HG02943 (cell line): ENCODE data around the gene GNB2.

Experiments
- ATAC-seq: cut with Tn5 transposase; IDR thresholded peaks from one replicate; pipeline ENCODE4 v1.9.1; 2021; ENCODE audit warnings: mild to moderate bottlenecking, low read depth, moderate library complexity; ENCODE audit not compliant: unreplicated experiment

GNB2 gene

DNA sequence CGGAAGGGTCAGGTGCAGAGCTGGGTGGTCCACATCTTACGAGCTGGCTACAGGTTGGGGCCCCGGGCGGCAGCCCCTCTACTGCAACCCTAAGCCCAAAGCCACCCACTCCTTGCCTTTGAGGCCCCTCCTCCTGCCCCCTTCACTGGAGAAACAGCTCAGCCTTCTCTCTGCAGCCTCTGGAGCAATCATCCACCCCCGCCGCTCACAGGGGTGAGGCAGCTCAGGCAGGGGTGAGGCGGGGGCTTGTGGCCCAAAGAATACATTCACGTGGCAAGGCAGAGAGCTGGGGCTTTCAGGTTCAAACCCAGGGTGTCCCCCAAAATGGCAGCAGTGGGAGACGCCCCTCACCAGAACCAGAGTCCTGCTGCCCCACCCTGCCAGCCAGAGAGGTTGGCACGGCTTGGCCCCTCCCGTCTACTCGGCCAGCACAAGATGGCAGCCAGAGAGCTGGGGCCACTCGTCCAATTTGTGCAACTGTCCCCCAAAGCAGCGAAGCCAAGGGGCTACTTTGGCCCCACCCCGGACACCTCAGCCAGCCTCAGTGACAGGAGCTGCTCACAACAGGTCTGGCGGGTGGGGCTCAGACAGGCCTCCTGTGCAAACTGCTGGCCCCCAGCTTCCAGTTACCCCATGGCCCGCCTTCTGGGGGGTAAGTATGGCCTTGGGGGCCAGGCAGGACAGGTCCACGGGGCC is 7.2 kb downstream of the GNB2 start:
- no peak for ATAC-seq

DNA sequence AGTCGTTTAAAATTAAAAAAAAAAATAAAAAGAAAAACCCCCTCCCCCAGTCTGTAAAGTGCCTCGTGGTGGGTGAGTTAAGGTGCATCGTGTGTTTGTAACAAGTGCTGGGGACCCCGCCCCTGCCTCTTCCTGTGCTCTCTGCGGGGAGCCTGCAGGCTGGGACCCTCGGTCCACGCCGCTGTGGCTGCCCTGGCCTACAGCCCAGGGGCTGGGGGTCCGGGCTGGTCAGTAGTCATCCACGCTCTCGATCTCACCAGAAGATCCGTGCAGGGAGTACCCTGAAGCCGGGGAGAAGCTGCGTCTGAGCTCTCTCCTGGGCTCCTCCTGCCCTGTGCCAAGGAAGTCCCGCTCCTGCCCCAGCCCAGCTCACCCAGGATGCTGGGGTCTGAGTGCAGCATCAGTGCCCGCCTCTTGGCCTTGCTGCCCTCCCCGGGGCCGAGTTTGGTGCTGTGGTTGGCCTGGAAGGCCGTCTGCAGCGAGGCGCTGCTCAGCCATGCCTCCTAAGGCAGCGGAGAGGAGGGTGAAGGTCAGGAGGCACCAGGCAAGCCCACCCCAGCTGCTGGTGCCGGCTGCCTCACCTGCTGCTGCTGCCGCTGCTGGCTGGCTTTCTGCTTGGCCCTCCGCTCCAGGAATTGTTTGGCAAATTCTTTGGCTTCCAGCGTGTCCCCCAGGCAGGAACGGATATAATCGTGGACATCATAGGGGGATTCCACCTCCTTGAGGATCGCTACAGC is 8.1 kb downstream of the GNB2 start:
- no peak for ATAC-seq

DNA sequence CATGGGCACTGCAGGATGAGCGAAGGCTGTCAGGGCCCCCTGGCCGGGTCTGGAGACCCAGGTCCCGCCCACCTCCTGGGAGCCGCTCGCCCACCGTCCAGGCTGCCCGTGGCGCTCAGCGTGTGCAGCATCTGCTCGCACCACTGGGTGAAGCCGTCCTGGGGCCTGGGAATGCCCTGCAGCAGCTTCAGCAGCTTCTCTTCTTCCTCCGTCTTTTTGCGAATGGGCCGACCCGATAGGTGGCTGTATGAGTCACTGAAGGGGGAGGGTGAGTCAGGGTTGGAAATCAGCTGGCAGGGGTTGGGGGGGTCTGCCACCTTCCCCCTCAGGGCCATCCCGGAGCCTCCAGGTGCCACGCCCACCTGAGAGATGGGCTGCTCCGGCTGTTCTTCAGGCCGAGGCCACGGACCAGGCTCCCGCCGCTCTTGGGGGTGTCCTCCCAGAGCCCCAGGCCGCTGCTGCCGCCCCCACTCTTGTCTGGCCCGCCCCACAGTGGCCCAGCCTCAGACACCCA is 8.7 kb downstream of the GNB2 start:
- no peak for ATAC-seq

DNA sequence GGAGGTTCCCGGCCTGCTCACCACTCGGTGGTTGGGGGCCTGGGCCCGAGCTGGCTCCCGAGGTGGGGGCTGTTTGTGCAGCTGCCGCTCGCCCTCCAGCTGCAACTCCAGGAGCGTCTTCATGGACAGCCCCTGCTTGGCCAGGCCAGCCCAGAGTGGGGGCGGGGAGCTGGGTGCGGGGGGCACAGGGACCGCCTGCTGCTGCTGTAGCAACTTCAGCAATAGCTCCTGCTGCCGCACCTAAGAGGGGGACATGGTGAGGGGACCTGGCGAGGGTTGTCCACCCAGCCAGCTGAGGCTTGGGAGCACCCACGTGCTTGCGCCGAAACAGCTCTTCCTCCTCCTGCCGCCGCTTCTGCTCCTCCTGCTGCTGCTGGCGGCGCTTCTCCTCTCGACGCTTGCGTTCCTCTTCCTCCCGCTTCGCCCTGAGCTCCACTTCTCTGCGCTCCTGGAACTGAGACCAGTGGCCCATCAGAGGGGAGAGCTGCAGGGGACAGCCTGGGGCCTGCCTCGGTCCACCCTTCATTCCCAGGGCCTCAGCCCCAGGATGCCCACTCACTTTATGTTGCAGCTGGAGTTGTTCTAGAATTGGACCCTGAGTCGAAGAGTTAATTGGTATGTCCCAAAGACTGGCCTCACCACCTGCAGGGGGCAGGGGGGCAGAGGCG is 9.6 kb downstream of the GNB2 start:
- no peak for ATAC-seq

DNA sequence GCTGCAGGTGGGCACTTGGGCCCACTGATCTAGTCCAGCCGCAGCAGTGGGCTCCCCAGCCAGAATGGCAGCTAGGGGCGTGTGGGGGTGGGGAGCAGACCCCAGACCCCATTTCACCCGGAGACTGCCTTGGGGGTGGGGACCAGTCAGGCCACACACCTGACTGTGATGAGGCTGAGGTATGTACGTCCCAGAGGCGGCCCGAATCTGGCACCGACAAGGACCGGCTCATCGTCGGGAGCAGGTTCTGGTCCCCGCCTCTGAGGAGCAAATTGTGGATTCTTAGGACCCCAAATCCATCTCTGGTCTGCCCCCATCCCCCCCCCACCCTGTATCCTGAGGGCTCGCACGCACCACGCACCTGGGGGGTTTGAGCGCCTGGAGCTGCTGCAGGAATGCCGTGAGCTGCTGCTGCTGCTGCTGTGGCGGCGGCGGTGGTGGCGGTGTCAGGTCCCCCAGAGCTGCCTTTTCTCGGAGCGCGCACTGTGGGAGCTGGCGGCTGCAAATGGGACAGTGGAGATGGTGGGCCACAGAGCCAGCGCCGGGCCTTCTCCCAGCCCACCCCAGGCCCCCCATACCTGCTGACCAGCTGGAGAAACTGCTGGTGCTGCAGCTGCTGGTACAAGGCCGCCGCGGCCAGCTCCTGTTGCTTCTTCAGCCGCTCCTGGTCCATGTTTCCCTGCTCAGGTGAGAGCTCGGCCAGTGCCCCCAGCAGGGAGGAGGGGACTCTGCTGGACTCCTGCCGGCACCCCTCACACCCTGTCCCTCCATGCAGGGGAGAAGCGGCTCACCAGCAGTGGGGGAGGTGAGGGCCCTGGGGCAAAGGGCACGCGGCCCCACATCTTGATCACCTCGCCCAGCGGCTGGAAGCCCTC is 10.4 kb downstream of the GNB2 start:
- no peak for ATAC-seq

DNA sequence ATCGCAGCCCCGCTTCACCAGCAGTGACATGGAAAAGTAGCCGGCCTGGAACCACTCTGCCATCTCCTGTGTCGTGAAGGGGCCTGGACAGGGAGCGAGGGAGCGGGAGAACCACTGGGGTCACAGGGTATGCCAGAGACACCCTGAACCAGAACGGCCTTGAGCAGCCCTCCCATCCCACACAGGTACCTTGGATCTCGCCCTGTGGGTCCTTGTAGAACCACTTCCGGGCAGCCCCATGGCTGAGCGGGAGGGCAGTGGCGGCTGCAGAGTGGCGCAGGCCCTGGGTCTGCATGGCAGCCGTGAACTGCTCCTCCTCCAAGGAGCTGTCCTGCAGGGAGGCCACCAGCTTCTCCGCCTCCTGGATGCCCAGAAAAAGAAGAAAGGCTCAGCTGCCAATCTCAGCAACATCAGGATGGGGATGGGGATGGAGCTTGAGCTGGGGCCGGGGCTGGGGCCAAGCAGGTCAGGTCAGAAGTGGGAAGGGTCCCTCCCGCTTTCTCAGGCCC is 11.0 kb downstream of the GNB2 start:
- ATAC-seq = no peak

DNA sequence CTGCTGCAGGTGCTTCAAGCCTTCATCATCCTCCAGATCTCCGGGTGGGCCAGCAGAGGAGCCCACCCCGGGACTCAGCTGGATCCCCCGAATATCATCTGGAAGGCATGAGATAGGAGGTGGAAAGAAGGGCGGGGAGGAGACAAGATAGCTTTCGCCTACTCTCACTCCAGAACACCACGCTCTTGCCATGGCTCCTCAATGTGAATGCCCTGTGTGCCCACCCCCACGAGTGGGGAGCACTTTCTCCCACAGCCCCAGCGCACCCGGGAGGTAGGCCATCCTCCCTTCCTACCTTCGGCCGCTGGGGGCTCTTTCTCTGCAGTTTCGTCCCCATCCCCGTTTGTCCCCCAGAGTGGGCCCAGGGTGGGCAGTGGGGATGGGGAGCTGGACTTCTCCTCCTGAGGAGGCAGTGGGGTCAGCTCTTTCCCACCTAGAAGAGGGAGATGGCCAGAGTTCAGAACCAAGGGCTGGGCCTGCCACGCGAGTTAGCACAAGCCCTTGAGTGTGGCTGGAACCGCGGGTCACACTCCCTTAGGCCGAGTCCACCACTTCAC is 11.6 kb downstream of the GNB2 start:
- ATAC-seq = no peak

DNA sequence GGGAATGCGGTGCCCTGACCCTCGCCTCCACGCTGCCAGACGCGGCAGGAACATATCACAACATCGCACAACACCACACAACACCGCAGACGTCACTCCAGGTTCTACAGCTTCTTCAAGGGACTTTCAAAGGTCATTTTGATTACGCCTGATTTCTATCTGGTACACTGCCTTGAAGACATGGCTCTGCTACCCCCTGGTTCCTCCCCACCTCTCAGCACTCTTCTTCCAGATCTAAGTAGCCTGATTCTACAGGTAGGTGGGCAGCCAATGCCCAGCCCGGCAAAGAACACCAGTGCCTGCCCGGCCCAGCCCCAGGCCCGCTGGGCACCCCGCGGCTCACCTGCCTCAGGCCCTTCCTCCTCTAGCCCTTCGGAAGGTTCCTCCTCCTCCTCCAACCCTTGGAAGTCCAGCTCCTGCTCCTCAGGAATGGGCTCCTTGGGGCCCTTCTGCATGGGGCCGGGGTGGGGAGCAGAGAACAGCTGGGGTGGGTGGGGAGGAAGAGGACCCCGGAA is 12.1 kb downstream of the GNB2 start:
- ATAC-seq = no peak

DNA sequence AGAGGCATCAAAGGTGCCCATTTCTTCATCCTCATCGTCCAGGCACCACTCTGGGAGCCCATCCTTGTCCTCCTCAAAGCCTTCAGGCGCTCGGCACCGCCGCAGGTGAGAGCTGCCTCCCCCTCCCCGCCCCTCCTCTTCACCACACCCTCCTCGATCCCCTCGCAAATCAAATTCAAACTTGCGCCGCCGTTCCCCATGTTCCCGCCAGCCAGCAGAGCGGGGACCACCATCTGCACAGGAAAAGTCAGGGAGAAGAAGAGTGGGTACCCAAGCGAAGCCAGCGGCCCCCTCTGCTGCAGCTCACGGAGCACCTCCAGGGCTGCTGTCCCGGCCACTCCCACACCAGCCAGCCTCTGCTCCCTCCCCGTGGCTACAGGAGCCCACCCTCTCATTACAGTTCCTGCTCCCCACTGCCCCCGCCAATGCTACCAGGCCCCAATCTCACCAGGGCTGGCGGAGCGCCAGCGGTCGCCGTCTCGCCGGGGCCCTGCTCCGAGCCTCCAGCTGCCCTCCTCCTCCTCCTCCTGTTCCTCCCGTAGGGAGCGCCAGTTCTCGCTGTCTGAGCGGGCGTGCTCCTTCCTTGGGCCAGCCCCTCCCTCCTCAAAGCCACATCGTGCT is 12.8 kb downstream of the GNB2 start:
- no peak for ATAC-seq

DNA sequence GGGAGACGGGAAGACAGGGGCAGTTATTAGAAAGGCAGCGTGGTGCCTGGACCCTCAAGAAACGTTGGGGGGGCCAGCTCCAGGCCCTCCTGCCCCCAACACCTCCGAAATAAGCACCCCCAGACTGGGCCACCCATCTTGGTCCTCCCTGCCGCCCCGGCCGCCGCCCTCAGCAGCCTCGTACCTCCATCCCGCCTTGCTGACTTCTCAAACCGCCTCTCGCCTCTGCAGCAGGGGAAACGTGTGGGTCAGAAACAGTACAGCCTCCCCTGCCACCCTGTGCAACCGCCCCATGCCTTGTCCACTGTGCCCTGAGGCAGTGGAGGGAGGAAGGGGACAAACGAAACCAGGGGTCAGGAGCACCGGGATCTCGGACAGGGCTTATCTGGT is 13.3 kb downstream of the GNB2 start:
- ATAC-seq = no peak

DNA sequence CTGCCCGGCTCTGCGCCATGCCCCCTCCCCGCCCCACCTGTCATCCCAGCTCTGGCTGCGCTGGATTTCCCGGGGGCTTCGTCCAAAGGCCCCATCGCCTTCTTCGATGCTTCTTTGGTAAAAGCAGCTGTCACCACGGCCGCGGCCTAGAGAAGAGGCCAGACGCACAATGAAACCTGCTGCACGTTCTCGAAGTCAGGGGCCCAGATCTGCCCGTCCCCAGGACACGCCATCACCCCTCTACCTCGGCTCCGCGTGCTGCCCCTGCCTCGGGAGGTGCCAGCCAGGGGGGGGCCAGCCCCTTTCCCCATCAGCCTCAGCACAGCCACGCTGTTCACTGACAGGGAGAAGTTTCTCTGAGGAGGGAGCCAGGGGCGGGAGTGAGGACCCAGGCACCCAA is 13.7 kb downstream of the GNB2 start:
- no peak for ATAC-seq

DNA sequence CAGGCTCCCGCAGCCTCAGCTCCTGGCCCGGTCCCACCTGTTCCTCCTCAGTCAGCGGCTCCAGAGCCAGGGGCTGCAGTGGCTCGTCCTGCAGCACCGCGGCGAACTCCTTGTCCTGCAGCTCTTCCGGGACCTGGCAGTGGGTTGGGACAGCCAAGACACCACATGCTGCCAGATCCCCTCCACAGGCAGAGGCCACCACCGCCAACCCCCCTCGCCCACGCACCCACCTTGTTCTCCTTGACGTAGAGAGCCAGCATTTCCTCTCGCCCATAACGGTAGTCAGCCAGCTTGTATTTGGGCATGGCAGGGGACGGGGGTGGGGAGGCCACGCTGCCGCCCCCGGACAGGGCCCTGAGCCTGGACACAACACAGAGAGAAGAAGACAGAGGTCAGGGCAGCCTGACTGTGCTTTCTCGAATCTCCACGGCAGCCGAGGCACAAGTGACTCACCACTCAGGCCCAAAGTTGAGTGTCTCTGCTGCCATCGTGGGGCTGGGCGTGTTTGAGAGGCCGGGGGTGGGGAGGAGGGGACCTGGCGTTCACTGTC is 14.3 kb downstream of the GNB2 start:
- ATAC-seq = no peak

DNA sequence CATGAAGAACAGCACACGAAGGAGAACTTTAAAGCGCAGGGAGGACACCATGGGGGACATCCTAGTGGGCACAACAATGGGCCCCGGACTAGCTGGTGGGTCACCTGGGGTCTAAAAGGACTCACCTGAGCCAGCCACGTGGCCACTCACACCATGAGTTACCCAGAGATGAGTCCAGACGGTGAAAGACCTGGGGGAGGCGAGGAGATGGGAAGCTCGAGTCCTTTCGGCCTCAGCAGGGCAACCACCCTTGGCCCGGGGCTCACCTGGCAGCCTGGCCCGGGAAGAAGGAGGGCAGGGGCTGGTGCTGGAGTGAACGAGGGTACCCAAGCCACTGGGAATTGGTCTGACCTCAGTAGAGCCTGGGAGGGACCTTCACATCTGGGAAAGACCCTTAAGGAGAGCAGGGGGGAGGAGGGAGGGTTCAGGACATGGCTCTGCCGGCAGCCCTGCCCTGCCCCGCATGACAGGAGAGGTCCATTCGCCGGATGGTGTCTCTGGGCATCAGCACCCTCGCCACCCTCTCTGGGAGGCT is 14.9 kb downstream of the GNB2 start:
- ATAC-seq = no peak

DNA sequence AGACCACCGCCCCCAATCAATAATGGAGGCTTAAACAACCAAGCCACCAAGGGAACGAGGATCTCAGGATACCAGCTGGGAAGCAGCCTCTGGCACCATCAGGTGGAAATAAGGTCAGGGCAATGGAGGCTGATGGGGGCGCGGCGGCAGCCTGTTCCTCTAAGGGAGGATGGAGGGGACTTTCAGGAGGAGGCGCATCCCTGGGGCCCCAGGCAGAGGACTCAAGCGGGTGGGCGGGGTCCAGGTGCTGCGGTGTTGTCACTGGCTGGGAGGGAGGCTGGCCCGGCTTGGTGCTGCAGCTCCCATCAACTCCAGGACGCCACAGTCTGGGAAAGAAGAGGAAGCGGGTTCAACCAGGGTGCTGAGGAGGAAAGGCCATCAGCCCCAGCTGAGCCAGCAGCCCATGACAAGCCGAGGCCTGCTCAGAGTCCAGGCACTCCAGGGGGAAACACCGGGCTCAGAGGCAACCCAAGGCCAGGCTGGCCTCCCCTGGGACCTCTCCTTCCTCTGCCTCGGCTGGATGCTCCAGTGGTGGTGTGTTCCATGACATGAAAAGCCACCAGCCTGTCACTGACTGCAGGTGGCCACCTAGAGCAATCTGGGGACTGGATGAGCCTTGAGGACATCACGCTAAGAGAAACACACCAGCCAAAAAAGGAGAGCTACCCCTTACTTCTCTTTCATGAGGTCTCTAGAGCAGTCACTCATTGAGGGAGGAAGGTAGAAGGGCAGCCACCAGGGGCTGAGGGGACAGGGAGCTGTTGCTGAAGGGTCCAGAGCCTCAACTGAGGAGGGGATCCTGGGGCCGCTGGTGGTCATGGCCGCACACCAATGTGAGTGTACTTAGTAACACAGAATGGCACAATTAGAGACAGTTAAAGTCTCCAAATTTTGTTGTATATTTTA is 15.9 kb downstream of the GNB2 start:
- ATAC-seq = no peak

DNA sequence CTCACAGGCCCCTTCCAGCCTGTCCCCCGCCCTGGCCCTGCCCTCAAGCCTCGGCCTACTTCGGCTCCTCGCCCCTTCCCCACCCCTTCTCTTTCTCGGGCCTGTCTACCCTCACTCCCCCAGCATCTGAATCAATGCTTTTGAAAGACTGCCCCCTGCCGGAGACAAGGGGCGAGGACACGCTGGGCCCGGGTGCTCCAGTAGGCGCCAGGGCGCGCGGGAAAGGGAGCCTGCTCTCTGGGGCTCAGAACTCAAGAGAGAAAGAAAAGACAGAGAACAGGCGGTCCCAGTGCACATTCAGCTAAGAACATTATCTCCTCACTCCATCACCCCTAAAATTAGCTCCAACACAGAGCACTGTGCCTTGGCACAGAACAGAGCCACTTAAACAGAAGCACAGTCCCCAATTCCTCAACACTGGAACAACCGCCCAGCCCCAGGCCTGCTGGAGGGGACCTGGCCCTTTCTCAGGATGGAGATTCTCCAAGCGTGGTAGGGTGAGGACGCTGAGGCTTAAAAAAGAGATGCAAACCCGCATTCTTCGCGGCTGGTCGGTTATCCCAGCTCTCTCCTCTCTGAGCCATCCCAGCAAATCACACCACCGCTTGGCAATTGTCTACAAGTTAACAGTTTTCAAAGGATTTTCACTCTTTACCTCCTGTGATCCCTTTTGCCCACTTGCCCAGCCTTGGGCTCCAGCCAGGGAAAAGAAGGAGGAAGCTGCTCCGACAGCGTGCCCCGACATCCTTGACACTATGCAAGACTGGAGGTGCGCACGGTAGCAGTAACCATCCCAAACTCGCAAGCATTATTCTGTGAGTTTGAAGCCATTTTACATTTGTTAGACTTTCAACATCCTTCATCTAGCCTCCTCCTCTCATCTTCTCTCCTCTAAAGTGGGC is 18.4 kb downstream of the GNB2 start:
- no peak for ATAC-seq

DNA sequence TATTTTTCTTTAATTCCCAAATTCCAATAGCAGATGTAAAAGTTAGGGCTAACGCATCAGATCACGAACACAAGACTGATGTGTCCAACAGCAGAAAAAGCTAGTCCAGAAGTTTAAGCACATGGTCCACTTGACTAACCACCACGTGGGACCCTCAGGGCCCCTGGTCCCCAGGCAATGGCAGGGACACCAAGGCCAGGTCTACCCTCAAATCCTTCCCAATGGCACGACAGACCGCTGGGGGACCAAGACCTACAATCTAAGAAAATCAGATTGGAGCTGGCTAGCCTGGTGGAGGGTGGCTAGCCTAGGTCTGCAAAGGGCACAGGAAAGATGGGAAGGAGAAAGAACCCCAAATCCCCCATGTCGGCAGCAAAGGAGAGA is 19.0 kb downstream of the GNB2 start:
- no peak for ATAC-seq
